Left renal pelvis (tissue), 4 donors: ENCODE results near the gene ARHGEF10L. TPM values are rescaled to one million over a fixed set of nuclear protein-coding genes. Genes with fewer than 3 reads are reported as not detected.

Source experiments
- polyA plus RNA-seq, 4 donors: library from polyadenylated mRNA; unstranded; fragments of 120-200 nt; gene quantifications; one replicate each; pipeline ENCODE4 v1.2.1, GENCODE V29; 2013; ENCODE audit not compliant: insufficient read length in 4 of 4

Gene ARHGEF10L
- polyA plus RNA-seq, 4 donors, result 15.4 to 62.3 (median 36.9) TPM

Other genes starting within 250 kb of the ARHGEF10L start
- gene PADI4, start 231.5 kb upstream of the ARHGEF10L start, polyA plus RNA-seq, result 1 to 10 TPM in 1 of 4 donors, under 1 TPM in 3; 0.39 to 1.4 (median 0.66) TPM
- not detected for gene PADI6, start 167.5 kb upstream of the ARHGEF10L start, polyA plus RNA-seq
- 100 to 1,000 TPM in 1 of 4 donors, 10 to 100 TPM in 3; 50.7 to 103 (median 98.3) TPM for gene RCC2, start 100.0 kb upstream of the ARHGEF10L start, polyA plus RNA-seq
- gene ACTL8, start 215.6 kb downstream of the ARHGEF10L start, polyA plus RNA-seq, result not detected